GM18520 (cell line): Measurements from ENCODE around the gene OSR1.

Experiments
- ATAC-seq: cut with Tn5 transposase; IDR thresholded peaks from one replicate; pipeline ENCODE4 v1.9.1; 2021; ENCODE audit not compliant: unreplicated experiment

Gene OSR1

DNA sequence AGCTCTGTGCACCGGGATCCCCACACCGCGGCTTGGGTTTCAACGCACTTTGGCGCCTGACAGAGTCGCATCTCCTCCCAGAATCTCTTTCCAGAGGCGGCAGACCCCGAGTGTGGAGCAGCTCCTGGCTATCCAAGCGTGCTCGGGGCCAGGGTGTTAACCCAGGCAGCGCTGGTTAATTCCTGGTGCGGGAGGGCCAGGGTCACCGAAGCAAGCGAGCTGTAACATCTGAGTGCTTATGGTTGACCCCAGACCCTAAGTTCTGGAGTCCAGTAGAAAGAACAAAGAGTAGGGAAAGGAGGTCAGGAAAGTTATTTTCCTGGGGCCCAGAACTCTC lies 566 bp upstream of the OSR1 start:
- ATAC-seq, result no peak

DNA sequence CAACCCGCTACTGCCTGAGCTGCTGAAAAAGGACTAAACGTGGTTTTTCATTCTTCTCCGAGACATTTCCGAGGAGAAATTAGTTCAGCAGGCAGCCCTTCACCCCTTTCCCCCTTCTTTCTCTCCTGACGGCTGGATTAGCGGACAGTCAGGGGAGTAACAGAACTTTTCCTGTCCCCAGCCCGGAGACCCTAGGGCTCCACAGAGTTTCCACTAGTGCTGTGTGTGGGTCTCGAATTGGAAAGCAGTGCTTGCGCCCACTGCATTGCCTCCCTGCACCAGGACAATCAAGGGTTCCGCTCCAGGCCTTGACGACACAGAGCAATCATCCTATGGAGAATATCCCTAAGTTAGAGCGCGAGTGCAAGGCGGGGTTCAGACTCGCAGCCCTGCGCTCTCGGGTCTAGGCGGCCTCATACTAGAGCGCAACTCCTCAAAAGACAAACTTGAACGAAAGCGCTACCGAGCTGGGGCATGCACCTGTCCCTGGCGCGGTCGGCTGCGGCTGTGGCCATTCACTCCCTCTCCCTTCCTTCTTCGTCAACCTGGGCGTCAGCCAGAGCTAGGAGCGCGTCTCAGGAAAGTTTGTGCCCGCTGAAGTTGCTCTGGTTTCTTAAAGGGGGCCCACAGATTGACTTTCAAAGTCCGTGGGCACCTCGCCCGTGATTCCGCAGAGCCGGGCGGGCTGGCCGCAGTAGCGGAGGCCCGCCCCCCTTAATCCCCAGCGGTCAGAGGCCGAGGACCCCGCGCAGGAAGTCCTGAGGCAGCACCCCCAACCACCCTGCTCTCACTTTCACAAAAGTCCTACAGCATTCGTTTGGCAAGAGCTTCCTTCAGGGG lies 801 bp downstream of the OSR1 start:
- no peak for ATAC-seq

DNA sequence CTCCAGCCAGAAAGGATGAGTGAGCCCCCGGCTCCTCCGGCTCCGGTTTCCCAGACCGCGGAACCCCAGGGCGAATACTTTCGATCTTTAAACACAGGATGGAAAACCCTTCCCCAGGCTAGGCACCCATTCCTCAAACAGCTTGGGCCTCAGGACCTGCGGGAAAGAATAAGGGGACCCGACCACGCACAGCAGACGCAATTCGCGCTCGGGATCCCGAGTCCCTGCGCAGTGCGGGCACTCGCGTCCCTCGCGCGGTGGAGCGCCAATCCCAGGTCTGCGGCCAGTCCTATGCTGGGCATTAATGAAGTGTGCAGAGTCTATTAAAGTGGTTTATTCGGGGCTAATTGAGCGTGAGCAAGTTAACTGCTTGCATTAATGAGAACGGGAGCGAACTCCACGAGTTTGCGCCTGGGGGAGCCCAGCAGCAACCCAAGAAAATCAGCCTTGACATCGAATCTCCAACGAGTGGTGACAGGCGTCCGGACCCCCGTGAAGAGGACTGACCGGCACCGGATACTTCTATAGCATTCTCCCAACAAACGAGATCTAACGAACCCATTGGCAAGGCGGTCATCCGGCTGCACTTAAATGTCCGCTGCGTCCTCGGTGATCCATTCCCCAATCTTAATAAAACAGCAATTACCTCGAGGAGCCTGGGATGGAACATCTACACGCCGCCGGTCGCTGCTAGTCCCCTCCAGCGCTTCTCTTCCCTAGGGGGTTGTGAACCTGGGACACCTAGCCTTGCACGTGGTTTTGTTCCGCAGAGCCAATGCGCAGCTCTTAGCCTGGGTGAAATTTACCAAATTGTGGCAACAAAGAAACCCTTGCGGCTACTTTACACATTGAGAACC lies 1.6 kb downstream of the OSR1 start:
- ATAC-seq, result no peak

DNA sequence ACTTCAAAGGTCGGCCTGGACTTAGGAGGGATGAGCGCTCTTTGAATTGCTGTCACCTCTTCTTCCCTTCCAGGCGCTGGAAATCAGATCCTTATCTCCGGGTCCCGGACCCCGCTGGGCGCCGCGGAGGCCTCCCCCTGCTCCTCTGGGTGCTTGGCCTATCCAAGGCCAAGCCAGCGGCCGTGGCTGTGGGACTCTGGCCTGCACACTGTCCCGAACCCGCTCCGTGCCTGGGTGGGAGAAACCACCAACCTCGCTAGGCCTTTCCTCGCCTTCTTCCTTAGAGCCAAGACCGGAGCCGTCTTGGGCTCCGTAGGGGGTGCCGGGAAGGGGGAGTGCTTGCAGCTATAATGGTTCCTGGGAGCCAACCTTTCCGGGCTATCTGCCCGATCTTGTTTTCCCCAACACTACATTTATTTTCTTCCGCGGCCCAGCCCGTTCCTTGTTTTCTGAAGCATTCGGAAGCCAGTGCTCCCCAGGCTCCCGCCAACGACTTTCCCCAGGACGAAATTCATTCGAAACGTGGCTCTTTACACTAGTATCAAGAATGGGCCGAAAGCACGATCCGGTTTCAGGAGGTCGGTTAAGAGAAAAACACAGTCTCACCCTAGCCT lies 2.4 kb downstream of the OSR1 start:
- ATAC-seq, result no peak

DNA sequence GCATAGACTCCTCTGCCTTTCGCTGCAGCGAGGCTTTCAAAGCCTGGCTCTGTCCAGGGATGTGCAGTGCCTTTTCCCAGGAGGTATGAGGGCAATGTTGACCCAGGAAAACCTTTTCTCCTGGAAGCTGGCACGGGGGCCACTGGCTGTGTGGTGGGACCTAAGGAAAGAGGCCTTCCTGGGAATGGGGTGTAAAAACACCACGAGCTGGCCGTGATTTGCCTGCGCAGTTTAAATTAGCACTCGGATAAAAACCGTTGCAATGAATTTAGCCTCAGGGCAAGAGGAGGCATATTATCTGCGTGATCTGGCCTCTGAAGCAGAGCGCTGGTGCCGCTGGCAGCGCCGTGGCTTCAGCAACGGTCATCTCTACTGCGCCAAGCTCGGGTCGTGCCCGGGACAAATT lies 3.0 kb downstream of the OSR1 start:
- no peak for ATAC-seq

DNA sequence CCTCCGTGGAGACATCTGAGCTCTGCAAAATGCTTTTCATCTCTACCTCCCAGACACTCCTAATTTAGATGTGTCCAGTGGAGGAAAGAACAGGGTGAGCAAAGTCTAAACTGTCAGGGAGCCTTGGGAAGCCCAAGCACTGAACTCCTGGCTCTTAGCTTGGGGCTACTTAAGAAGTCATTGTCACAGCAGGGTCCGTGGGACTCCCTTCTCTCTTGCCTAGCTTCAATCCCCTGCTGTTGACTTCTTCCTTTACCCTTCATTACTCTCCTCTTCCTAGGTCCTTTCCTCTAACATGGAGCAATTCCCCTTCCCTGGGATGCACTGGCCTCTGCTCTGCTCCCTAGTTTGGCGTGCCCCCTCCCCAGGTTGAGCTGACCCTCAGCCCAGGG lies 3.4 kb downstream of the OSR1 start:
- ATAC-seq, result no peak

DNA sequence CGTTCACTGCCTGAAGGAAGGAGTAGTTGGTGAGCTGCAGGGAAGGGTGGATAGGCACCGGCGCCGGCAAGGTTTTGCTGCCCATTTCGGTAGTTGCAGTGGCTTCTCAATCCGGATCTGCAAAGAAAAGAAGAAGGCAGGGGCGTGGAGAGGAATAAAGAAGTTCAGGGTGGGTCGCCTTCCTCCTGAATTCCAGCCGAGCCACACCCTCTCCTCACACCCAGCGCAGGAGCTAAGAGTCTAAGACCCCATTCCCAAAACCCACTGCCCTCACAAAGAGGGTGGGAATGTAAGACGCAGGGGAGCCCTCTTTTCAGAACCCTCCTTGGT lies 4.7 kb downstream of the OSR1 start:
- ATAC-seq, result no peak

DNA sequence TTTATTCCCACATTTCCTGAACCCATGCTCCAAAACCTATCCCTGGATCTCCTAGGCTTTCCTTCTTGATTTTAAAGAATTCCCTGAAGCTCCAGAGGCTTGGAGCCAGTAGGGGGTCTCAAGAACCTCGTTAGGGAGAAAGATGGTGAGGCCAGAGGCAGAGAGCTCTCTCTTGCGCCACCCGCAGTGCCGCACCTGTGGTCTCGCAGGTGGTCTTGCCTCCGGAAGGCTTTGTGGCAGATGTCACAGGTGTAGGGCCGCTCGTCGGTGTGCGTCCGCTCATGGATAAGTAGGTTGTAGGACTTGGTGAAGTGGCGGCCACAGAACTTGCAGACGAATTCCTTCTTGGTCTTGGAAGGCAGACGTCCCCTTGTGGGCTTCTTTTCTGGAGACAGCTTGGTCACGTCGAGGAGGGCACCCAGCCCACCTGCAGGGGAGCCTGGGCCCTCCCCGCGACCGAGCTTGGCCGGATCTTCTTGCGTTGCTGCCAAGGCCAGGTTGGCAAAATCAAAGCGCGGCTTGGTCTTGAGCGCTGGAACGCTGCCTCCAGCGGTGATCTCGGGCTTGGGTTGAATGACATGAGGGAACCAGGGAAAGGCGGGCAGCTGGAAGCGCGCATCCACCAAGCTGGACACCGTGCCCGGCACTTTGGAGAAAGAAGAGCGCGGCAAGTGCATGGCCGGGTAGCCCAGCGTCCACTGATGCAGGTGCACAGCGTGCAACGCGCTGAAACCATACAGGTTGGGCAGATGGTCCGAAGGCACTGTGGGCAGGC lies 5.3 kb downstream of the OSR1 start:
- ATAC-seq, result no peak

DNA sequence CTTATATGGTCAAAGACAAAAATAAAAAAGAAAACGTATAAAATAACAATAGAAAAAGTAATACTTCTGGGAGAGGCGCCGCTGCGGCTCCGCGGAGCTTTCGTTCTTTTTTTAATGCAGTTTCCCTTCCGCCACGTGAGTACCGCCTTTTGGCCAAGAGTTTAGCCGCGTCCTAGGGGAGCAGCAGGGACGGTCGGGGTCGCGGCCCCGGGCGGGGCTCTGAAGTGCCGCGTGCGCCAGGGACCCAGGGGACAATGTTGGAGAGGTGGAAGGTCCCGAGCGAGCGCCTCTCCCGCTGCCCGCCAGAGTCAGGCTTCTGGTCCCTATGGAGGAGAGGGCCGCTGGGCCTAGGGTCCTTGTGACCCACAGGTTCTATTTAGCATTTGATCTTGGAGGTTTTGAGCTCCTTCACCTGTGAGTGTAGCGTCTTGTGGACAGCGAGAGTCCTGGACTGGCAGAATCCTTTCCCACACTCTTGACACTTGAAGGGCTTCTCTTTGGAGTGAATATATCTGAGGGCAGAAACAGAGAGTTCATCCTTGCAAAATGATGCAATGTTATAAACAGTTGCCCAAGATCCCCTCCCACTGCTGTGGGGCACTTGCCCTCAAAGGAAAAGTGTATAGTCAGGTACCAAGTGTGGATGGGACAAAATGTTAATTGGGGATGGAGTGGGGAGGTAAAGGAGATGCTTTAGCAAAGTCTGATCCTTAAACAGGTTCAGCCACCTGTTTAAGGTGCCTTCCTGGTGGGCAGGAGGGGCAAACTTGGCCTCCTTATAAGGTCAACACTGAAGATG lies 6.3 kb downstream of the OSR1 start:
- ATAC-seq, result no peak

DNA sequence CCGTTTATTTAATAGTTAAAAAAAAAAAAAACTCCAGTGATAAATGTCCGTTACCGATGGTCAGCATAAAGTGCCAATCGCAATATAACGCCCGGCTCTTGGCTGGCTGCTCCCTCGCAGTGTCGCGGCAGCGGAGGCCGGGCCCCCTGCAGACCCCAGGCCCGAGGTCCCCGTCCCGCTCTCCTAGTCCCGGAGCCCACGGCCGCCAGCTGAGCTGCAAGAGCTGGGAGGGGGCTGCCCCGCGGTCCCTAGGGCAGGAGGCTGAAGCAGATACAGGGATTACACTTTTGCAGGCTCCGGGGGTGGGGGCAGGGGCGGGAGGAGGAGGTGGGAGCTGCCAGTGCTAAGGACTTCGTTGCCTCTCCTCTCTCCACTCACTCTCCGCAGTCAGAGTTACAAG lies 6.9 kb downstream of the OSR1 start:
- no peak for ATAC-seq

DNA sequence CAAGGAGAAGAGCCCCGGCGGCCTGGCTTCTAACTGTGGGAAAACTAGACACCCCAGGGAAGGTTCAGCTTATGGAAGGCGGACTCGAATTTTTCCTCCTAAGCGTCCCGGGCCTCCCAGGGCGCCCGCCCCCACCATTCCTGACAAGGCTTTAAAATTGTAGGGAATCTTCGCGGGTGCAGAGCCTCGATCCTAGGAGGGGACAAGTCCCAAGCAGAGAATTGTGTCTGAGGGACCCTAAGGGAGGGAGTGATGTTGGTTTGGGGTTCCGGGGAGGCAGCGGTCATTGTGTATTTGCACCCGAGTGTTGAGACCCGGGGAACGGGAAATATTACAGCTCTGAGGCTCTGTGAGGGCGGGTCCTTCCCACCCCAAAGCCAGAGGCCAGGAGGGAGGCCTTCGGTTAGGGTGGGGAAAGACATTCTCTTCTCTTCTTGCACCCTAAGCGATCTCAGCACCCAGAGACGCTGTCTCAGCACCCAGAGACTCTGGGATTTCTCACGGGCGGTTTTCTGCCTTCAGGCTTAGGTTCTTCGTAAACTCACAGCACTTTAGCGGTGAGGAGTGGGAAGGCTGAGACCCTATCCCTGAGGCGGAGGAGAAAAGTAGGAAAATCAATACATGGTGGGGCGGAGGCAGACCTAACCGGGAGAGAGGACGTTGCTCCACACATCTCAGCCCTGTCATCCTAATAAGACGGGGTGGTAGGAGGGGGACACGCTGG lies 7.6 kb downstream of the OSR1 start:
- no peak for ATAC-seq

DNA sequence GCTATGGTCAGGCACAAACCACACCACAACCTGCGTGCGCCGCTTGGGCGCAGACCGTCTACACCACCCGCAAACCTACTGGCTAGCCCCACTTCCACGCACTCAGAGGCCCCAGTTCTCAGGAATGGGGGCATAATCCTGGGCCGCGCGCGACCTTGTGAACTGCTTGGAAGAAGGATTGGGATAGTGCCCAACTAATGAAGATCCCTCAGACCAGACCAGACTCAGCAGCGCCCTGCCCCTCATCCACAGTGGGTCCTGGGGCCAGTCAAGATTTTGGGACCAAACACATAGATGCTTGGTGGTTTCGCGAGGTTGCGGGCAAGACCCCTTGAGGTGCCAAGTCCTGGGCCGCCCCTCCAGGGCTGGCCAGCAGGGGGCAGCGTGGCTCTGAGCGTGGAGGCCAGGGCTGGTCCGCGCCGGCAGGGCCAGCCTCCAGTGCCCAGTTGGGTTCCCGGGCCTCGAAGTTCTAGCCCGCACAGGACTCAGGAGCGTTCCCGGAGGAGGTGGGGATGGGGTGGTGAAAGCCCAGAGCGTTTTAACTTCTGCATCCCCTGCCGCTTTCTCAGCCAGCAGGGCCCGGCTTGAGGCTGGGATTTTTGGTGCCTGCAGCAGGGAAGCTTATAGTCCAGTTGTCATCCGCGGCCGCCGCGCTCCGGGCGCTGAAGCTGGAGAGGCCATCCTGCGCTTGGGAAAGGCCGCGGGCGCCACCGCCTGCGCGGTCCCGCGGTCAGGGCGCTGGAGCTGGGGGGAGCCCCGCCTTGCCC lies 8.3 kb downstream of the OSR1 start:
- no peak for ATAC-seq

DNA sequence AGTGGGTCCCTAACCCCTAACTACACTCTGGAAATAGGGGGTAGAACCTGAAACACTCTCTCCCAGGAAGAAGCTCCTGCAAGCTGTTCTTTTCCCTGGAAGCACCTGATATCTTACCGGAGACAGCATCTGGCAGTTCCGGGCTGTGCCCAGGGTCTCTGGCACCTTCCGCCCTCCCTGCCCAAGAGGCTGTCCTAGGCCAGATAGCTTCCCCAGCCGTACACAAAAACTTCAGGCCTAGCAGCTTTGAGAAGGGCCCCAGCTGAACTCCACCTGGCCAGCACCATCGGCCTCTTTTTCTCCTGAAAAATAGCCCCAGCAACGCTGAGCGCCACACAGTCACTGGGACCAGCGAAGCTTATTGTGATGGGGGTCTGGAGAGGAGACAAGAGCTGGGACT lies 9.7 kb downstream of the OSR1 start:
- ATAC-seq, result no peak

DNA sequence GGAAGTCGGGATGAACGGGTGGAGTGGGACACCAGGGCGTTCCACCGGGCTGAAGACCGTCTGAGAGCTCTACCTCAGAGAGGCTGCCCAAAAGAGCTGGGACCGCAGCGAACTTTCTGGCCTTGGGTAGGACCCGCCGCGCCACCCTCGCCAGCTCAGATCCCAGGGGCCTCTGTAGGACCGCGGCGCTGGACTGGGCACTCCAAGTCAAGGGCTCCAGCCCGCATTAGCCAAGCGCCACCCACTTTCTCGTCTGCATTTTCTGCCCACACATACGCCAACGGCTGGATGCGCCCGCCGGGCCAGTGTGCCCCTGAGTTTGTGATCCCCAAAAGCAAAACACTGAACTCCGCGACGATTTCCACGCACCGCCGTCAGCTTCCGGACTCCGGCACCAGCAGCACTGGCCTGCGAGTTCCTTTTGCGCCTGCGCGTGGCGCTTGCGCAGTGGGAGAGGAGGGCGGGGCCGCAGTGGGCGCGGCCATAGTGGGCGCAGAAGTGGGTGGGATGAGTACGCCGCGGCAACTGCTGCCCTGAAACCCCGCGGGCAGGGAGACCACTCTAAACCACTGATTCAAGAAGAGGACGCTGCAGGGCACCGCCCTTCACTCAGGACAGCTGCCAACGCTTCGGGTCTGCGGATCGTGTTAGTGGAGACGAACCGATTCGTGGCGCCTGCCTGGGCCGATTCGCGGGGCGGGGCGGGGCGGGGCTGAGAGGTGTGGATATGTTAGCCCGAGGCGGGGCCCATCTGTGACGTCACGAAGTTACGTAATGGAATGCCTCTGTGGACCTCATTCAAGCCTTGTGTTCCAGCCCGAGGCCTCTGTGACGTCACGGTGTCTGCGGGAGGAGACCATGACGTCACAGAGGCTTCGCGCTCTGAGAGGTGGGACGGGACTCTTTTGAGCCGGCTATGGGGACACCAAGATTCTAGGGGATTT lies 10.5 kb downstream of the OSR1 start:
- peak; percentile 95 for ATAC-seq

DNA sequence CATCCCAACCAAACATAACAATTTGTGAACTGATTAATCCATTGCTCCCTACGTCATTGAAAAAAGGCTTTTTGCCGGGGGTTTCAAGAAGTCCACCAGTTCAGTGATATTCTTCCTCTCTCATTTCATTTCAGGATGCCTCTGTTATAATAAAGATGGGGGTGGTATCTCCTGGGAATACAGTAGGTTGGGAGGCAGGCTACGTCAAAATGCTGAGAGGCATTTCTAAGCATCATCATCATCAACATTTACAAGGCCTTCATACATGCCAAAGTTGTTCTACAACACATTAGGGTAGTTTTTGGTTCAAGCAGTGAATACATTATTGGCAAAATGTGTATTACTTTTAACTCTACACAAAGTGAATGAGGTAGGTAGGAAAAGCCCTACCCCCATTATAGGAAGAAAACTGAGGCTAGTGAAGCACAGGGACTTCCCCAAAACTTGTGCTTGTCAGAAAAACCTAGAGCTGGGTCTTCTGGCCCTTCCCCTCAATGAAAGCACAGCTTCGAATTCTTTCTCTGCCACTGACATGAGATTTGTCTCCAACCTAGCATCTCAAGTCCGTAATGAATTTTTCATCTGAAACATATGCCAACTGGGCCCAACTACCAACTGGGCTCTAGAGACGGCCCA lies 11.3 kb downstream of the OSR1 start:
- ATAC-seq, result no peak

DNA sequence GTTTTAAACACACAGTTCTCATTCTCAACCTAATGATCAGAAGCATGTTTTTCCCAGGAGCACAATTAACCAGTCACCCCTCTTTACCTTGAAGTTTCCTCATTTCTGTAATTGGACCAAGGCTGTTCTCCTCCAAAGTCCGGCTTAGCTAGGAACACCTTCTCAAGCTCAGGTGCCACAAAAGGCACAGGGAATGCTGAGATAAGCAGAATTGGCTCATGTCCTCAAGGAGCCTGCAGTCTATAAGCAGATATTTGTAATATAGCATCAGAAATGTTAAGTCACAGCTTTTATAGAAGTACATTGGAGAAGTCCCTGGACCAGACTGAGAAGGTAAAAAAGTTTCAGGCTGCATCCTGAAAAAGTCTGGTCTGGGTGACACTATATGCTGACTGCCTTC lies 20.7 kb downstream of the OSR1 start:
- no peak for ATAC-seq

DNA sequence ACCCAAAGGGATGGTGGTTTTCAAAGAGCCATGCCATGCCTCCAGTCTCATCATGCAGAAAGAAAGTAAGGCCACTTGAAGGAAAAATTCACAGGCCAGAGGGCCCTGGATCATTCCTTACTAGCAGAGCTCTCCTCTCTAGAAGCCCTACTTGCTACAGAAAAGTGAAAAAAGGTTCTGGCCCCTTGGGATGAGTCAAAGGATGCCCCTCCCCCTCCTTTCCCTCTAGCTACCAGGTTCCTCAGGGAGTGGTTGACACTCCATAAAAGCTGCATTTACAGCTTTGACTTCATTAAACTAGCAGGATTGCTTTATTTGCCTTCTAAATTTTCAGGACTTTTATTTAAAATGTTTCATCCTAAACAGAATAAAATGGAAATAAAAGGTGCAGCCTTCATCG lies 21.2 kb downstream of the OSR1 start:
- no peak for ATAC-seq

DNA sequence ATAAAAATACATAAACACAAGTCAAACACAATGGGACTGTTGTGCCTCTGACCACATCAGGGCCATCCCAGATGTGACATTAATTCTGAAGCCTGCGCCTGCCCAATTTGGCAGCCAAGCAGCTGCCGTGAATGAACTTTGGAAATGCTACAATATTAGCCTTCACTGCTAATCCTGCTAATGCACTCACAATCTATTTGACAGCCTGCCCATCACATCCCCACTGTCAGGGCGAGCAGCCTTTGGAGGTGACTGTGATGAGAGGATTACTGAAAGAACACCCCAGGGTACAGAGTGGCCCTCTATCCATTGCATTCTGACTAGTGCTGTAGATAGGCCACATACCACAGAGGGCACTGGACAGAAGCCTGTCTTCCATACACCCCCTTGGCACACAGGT lies 21.6 kb downstream of the OSR1 start:
- no peak for ATAC-seq
